Measurements from ENCODE around the gene RCOR1. TPM values are rescaled to one million over a fixed set of nuclear protein-coding genes. Genes with fewer than 3 reads are reported as not detected.

RCOR1 gene
- total RNA-seq, 1 experiment from 2014 or later: 33.6 TPM

GRCh38 chr14:102695167-102695555, 102.7 kb downstream of the RCOR1 start:
- ChIA-PET POLR2A (no interaction called here), CTCF (interaction anchor here (0.8 to 1.9 kb wide), 17 partner anchors 9 to 378 kb away, joined by 3 to 28 read pairs (median 3); partner anchors contain the start of gene AMN)
- Mint-ChIP-seq H3K36me3 (ENCODE audit: insufficient read depth, unreplicated experiment) (no peaks in the 10 kb centered on the region), H3K4me1 (ENCODE audit: low read depth, unreplicated experiment) (peaks cover 39% of the 10 kb centered on the region), H3K27ac (ENCODE audit: unreplicated experiment) (no peak overlapping the region), H3K4me3 (ENCODE audit: unreplicated experiment) (no peak overlapping the region), H3K27me3 (ENCODE audit: insufficient read depth, unreplicated experiment) (no peaks in the 10 kb centered on the region), H3K9me3 (ENCODE audit: unreplicated experiment) (no peaks in the 10 kb centered on the region)
- no TSS peak for BruUV-seq (replicated peaks)
- Histone ChIP-seq H3K36me3 (ENCODE audit: control insufficient read depth, insufficient read depth, low read length) (no peaks in the 10 kb centered on the region), H3K4me3 (ENCODE audit: low read depth, low read length) (no peak overlapping the region), H3K9me3 (no peaks in the 10 kb centered on the region), H3K27me3 (replicated peaks; ENCODE audit: control insufficient read depth, insufficient read depth, low read length) (no peaks in the 10 kb centered on the region), H3K4me1 (peaks cover 50% of the 10 kb centered on the region)
- no peak for DNase-seq
- TF ChIP-seq, protein P1, sequence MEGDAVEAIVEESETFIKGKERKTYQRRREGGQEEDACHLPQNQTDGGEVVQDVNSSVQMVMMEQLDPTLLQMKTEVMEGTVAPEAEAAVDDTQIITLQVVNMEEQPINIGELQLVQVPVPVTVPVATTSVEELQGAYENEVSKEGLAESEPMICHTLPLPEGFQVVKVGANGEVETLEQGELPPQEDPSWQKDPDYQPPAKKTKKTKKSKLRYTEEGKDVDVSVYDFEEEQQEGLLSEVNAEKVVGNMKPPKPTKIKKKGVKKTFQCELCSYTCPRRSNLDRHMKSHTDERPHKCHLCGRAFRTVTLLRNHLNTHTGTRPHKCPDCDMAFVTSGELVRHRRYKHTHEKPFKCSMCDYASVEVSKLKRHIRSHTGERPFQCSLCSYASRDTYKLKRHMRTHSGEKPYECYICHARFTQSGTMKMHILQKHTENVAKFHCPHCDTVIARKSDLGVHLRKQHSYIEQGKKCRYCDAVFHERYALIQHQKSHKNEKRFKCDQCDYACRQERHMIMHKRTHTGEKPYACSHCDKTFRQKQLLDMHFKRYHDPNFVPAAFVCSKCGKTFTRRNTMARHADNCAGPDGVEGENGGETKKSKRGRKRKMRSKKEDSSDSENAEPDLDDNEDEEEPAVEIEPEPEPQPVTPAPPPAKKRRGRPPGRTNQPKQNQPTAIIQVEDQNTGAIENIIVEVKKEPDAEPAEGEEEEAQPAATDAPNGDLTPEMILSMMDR (IDR thresholded peaks at IDR 0.05; ENCODE audit: insufficient read depth in 1 of 2, low read depth in 1 of 2, low read length in 1 of 2, severe bottlenecking in 1 of 2, unreplicated experiment in 1 of 2): no peak
- intact Hi-C loops (cut with micrococcal nuclease; ENCODE audit: unreplicated experiment): loop anchor here (2.0 kb wide), 1 partner anchor 228 kb away; the partner anchor contains the start of gene AMN

- H3K27me3 Mint-ChIP-seq (ENCODE audit: insufficient read depth, unreplicated experiment): no peaks in the 10 kb centered on the region
- ChIA-PET CTCF (interaction anchor here (0.9 kb wide), 1 partner anchor 78 kb away, joined by 4 read pairs; no protein-coding TSS in a partner anchor), POLR2A (no interaction called here)
- no peaks in the 10 kb centered on the region for H3K27me3 ChIP-seq (replicated peaks; ENCODE audit: control insufficient read depth, insufficient read depth, low read length)
- H3K4me1 Mint-ChIP-seq (ENCODE audit: low read depth, unreplicated experiment): peaks cover 28% of the 10 kb centered on the region
- no peaks in the 10 kb centered on the region for H3K36me3 ChIP-seq (ENCODE audit: control insufficient read depth, insufficient read depth, low read length)
- no peak overlapping the region for H3K4me3 ChIP-seq (ENCODE audit: low read depth, low read length)
- no peaks in the 10 kb centered on the region for H3K9me3 Mint-ChIP-seq (ENCODE audit: unreplicated experiment)
- H3K4me1 ChIP-seq: peaks cover 38% of the 10 kb centered on the region
- H3K36me3 Mint-ChIP-seq (ENCODE audit: insufficient read depth, unreplicated experiment): peaks cover 7% of the 10 kb centered on the region
- peak in 1 of 2 experiments; percentile 57 for DNase-seq
- intact Hi-C loops (cut with micrococcal nuclease; ENCODE audit: unreplicated experiment): loop anchor here (2.0 kb wide), 1 partner anchor 78 kb away; no protein-coding TSS in a partner anchor
- no TSS peak for BruUV-seq (replicated peaks)
- H3K9me3 ChIP-seq: no peaks in the 10 kb centered on the region
- no peak overlapping the region for H3K4me3 Mint-ChIP-seq (ENCODE audit: unreplicated experiment)
- no peak overlapping the region for H3K27ac Mint-ChIP-seq (ENCODE audit: unreplicated experiment)
- TF ChIP-seq, protein P1 (IDR thresholded peaks at IDR 0.05; ENCODE audit: insufficient read depth in 1 of 2, low read depth in 1 of 2, low read length in 1 of 2, severe bottlenecking in 1 of 2, unreplicated experiment in 1 of 2): no peak
Measured at GRCh38 chr14:102696332-102696731, 103.9 kb downstream of the RCOR1 start.

GRCh38 chr14:102696856-102697495, 104.5 kb downstream of the RCOR1 start:
- no peak overlapping the region for H3K4me3 Mint-ChIP-seq (ENCODE audit: unreplicated experiment)
- no peaks in the 10 kb centered on the region for H3K27me3 ChIP-seq (replicated peaks; ENCODE audit: control insufficient read depth, insufficient read depth, low read length)
- no peaks in the 10 kb centered on the region for H3K27me3 Mint-ChIP-seq (ENCODE audit: insufficient read depth, unreplicated experiment)
- intact Hi-C loops (cut with micrococcal nuclease; ENCODE audit: unreplicated experiment): loop anchor here (2.0 kb wide), 1 partner anchor 78 kb away; no protein-coding TSS in a partner anchor
- no TSS peak for BruUV-seq (replicated peaks)
- H3K27ac Mint-ChIP-seq (ENCODE audit: unreplicated experiment): peak overlapping the region; percentile 60
- peaks cover 33% of the 10 kb centered on the region for H3K4me1 ChIP-seq
- no peaks in the 10 kb centered on the region for H3K9me3 Mint-ChIP-seq (ENCODE audit: unreplicated experiment)
- H3K36me3 ChIP-seq (ENCODE audit: control insufficient read depth, insufficient read depth, low read length): no peaks in the 10 kb centered on the region; the same call in 1 of the 2 replicates
- no peak overlapping the region for H3K4me3 ChIP-seq (ENCODE audit: low read depth, low read length)
- TF ChIP-seq, protein P1 (IDR thresholded peaks at IDR 0.05; ENCODE audit: insufficient read depth in 1 of 2, low read depth in 1 of 2, low read length in 1 of 2, severe bottlenecking in 1 of 2, unreplicated experiment in 1 of 2): no peak
- peaks cover 27% of the 10 kb centered on the region for H3K4me1 Mint-ChIP-seq (ENCODE audit: low read depth, unreplicated experiment)
- peak in 1 of 2 experiments; percentile 30 for DNase-seq
- CTCF ChIA-PET: interaction anchor here (0.9 kb wide), 1 partner anchor 78 kb away, joined by 4 read pairs; no protein-coding TSS in a partner anchor
- peaks cover 7% of the 10 kb centered on the region for H3K36me3 Mint-ChIP-seq (ENCODE audit: insufficient read depth, unreplicated experiment)
- POLR2A ChIA-PET: no interaction called here
- no peaks in the 10 kb centered on the region for H3K9me3 ChIP-seq
